HuH-7 (cell line): ENCODE measurements around the gene DCAF5.
"Not testable (repeated sequence)": the region's sequence is repeated elsewhere in the genome, so short reads cannot be mapped to it uniquely, and the experiment has no call there.

Experiments
- DNase-seq: peaks from one replicate; pipeline ENCODE4 v3.0.0; 2011; ENCODE audit warnings: low spot score

DCAF5 gene

DNA sequence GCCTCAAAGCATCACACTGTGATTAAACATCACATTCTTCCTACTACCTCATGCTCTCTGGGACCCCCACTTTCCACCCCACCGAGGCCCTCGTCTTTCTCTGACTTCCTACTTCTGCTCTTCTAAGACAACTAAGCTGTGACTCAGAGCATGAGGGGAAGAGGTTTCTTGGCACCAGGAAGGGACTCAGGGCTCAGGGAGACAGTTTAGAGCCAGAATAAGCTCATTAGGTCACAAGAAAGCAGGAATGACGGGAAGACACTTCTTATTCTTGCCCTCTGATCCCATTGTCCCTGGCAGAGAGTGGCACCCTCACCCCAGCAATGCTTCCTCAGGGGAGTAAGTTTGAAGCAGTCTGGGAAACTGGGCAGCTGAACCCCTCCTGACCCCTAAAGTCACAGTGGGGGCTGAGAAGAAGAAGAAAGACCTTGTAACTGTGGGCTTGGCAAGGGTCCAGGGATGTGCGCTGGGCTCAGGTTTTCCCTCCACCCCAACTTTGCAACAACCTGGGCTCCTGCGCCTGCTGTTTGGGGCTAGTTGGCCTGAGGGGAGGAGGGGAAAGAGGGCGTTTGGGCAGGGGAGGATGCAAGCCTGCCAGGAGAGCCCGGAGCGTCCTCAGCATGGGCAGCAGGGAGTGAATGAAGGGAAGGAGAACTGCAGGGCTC is 109.2 kb downstream of the DCAF5 start:
- DNase-seq = no peak

DNA sequence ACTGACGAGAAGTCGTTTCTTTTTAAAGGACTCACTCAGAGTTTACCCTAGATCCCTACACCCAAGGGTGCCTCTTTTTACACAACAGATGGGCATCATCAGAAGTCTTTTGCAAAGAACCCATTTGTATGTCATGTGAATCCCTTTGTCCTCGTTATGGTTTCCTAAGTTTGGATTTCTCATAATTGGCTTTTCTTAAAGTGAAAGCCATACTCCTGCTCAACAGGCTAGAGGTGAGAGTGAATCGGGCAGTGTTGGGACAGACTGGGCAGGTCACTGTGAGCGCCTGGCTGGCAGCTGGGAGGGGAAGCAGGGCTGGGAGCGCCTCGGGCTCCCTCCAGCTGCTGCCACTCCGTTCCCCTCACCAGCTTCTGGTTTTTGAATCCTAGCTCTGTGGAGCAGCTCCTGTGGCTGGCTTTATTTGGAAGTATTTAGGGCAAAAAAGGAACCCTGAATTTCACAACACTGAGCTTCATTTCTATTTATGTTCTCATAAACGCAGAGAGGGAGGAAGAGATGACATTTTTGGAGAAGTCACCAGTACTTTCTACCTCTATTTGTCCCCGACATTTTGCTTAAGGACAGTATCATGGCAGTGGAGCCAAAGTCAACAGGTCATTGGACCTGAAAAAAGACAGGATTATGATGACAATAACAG is 110.0 kb downstream of the DCAF5 start:
- no peak for DNase-seq

DNA sequence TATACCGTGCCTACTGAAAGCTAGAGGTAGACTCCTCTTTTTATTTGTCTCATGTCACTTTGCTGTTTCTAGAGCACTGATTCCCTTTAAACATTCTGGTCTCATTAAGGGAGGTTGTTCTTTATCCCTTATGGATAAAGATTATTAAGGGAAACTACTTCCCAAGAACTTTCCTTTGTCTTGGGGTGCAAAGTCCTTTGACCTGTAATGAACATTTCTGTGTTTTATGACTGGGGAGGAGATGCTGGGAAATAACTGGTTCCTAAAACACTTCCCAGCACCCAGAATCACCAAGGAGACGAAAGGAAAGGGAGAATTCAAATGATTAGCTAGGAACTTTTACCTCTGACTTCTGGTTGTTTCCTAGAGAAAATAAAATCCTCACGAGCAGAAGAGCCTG is 110.6 kb downstream of the DCAF5 start:
- no peak for DNase-seq

DNA sequence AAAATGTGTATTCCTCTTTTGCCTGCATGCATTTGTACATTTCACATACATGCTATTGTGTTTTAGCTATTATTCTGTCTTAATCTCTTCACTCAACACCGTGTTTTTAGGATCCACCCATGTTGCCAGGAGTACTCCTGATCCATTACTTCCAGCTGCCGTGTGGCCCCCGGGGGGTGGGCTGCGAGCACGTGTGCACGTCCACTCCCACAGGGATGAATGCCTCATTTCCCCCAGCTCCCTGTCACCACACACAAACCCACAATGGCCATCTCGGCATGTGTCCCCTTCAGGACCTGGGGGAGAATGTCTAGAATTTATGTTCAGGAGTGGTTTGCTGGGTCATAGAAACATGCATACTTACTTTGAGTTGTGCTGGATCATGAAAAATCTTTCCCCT is 111.1 kb downstream of the DCAF5 start:
- DNase-seq = no peak

DNA sequence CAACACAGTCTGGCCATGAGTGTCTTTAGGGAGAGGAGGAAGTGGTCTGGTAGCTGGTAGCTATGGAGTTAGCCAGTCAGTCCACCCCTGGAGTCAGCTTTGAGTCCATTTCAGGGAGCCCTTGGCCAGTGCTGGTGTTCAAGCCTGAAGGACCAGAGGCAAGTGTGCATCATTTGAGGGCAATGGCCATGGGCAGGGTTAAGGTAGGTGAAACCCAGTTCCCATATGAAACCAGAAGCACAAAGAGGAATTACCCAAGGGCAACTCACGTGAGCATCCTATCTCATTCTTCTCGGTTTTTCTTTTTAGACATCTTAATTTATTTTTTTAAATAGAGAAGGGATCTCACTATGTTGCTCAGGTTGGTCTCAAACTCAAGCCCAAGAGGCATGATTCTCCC is 112.6 kb downstream of the DCAF5 start:
- DNase-seq = no peak

DNA sequence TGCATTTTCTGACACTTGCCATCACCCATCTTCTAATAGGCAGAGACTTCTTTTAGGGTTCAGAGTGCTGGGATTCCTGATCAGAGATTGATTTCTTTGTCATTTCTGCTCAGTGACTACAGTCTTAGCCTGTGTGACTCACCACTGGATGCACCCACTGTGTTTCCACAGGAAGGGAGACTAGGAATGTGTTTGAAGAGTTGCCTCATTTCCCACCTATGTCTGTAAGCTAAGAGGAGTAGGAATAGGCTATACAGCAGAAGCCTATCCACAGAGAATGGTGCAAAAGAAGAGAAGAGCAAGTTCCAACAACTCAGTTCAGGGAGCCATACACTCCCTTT is 113.7 kb downstream of the DCAF5 start:
- DNase-seq = no peak

DNA sequence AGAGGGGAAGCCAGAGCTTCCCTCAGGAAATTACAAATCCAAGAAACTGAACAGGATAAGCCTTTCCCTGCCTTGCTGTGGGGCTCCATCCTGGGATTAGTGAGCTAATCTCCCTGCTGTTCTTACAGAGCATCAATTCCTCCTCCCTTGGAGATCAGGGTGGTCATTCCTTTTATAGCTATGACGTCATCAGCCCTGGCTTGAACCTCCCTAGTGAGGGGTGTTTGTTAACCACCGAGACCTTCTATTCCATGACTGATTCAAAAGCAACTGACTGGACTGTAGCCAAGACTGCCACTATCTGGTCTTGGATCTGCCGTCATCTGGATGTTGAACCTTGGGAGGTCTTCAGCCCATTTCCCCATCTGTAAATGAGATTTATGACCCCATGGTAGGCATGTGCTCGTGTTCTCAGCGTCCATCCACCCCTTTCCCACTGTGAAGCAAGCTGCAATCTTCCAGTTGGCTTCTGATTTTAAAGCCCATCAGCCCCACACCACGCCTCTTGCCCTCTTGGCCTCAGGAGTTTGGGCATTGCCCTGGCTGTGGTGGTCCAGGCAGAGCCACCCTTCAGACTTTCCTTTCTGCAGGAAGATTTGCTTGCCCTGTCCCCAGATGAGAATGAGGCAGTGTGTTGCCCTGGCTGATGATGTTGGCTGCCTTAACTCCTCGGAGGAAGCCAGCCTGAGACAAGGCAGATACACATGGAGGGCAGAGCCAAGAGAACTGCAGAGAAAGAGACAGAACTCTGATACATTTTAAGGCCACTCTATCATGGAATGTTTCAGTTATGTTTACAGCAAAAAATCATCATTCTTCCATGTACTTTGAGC is 114.2 kb downstream of the DCAF5 start:
- DNase-seq = no peak

DNA sequence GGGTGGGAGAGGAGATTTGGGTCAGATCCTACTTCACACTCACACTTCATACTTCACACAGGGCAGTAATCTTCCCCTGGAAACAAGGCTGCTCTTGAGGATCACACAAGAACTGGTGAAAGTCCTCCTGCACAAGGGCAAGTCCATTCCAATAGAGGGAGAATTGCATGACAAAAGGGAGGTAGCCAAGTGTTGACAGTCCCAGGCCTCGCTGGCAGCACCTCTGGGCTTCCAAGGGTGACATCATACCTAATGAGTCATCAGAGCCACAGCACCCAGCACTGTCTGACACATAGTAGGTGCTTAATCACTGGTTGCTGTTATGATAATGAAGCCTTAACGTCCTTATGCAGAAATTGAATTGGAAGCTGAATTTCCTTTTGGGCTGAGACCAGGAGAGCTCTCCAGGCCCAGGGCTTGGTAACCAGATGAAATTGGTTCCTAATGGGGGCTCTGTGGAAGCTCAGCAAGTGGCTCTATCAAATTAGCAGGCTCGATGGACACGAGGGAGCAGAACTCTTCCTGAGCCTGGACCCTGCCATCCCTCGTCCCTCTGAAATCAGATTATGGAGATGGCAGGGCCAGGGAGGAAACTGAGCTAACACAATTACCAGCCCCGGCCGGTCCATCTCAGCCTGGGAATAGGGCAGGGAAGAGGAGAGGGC is 115.0 kb downstream of the DCAF5 start:
- DNase-seq = no peak

DNA sequence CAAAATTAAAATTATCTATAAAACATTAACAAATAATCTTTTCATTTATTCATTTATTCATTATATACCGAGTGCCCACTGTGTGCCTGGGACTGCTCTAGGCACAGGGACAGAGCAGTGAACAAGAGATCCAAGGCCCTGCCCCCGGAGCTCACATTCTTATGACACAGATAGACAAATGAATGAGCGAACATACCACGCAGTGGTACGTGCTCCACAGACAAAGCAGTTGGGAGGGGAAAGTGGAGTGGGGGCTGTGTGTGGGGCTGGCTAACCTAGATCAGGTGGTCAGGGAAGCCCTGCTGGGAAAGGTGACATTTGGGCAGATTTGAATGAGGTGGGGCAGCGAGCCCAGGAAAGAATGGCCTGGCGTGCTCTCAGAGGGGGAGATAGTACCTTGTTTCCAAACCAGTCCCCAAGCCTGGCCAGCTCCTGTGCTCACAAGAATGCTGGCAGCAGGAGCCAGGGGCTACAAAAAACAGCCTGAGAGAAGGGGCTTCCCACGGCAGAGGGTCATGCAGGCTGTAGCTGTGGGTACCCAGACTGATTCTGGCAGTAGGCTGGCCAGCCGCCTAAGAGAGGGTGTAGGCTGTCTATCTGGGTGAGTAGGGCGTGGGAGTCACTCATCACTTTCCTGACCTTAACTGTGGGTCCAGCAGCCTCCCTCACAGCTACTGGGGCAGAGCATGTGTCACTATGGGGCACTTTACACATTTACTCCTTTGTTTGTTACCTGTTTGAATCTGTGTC is 116.0 kb downstream of the DCAF5 start:
- DNase-seq = no peak

DNA sequence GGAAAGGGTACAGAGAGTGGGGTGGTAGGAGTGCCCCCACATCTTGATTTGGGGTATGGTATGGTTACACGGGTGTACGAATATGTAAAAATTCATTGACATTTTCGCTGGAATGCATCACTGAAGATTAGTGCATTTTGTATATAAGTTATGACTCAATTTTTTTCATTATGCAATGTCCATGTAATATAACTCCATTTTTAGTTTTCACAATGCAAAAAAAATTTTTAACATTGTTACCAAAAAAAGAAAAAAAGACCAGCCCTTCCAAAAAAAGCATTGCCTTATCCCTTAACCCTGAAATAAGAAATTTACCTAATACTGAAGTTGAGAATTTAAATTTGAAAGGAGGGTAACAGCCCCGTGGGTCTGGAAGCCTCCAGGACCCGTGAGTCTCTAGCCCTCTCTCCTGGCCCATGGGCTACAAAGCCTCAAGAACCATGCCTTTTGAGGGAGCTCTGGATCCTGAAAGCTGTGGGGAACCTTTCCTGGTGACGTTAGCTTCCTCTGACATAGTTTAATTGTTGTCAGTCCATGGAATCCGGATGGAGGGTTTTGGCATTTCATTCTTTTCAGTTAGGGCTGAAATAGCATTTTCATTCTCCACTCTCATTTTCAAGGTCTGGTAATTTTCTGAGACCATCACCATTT is 118.2 kb downstream of the DCAF5 start:
- DNase-seq = no peak

DNA sequence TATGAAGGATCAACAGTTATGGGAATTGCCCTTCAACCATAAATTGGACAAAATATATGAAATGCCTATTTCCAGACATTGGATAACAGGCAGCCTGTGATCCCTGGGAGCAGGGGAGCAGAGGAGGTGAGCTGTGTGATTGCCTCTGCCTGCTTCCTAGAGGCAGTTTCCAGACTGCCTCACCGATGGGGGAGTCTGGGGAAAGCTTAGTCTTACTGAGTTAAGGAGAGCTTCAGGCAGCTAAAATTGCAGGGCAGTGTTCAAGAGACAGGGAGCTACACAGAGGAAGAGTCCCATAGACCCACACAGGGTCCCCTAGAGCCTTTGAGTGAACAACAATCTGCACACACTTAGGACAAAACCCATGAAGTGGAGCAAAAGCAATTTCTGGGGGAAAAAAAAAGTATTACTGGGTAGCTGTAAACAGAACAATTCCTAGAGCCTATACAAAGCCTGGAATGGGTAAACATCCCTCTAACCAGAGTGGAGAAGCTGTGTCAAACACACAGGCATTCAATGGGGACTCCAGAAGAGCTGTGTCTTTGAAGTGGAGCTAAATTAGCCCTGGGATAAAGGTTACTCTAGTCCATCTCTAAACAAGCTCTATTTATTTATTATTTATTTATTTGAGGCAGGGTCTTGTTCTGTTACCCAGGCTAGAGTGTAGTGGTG is 125.5 kb downstream of the DCAF5 start:
- DNase-seq = no peak

DNA sequence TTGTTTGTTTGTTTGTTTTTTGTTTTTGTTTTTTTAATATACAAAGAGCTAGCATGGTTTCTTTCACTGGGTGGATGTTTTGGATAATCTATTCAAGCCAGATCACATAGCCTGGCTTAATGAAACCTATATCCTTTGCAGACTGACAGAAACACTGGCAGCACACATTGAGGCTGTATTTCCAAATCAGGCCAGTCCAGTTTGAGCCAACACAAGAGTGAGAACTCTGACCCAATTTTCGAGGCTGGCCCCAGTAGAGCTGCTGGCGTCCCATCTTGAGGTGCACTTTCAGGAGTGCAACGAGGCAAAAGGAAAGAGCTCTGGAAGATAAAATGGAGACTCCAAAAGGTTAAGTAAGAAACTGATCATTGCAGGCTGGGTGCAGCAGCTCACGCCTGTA is 129.9 kb downstream of the DCAF5 start:
- DNase-seq = no peak

DNA sequence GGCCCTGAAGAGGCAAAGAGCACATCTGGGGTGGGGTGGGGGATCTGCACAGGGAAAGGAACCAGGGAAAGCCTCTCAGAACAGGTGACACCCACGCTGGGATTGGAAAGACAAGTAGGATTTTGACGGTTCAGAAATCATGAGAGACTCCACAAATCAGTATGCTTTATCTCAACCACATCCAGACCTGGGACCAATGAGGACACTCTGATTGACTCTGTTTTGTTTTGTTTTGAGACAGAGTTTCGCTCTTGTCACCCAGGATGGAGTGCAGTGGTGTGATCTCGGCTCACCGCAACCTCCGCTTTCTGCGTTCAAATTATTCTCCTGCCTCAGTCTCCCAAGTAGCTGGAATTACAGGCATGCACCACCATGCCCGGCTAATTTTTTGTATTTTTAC is 130.8 kb downstream of the DCAF5 start:
- not testable (repeated sequence) for DNase-seq

DNA sequence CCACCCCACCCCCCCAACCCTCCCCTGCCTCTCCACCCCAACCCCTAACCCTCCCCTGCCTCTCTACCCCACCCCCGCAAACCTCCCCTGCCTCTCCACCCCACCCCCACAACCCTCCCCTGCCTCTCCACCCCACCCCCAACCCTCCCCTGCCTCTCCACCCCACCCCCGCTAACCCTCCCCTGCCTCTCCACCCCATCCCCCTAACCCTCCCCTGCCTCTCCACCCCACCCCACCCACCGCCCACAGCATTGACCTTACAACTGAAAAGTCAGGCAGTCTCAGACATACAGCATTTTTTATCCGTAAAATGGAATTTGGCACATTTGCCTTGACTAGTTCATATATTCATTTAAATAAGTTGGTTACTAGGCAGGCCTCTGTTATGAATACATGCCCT is 135.2 kb downstream of the DCAF5 start:
- no peak for DNase-seq

DNA sequence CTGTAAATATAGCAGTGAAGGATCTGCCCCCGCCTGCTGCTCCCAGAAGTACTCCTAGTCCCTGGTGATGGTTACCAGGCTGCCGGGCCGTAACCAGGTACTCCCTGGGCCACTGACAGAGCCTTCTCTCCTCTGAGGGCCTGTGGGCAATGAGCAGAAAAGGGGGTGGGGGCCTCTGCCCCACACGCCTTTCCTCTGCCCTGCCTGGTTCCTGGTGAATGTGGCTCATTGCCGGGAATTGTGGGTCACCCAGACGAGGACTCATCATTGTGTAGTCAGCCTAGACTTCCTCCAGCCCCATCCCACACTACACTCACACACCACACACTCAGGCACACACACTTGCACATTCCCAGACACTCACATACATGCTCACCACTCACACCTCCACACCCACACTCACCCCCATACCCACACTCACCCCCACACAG is 138.1 kb downstream of the DCAF5 start:
- no peak for DNase-seq

DNA sequence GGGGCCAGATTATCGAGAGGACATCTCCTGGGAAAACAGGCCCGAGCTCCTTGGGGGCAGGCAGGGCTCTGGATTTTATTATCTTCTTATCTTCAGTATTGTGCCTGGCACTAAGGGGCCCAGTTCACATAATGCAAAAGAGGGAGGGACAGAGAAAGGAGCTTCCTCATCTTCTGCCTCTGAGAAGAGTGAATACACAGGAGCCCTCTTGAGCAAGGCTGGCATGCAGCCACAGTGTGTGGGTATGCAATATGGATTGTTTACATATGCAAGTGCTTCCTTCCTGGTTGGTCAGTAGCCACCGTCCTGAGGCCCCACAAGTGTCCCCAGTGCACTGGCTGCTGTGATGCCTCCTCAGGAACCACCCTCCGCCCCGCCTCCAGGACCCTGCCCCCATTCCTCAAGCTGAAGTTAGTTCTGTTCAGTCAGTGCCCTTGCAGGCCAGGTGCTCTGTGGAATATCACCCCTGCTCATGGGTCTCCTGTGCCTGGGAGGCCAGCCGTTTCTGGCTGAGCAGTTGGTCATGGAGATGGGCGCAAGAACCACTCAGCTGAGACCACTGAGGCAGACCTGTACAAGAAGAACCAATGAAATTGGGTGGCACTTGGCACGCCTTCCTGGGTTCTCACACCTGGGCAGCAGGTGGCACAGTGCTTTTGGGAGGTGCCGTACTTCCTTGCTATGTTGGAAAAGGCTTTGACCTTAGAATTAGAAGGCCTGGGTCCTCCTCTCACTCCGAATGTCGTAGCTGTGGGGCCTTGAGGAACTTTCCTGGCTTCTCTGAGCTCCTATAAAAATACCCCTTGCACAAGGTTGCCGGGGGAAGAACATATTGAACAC is 138.8 kb downstream of the DCAF5 start:
- DNase-seq = peak; percentile 53

DNA sequence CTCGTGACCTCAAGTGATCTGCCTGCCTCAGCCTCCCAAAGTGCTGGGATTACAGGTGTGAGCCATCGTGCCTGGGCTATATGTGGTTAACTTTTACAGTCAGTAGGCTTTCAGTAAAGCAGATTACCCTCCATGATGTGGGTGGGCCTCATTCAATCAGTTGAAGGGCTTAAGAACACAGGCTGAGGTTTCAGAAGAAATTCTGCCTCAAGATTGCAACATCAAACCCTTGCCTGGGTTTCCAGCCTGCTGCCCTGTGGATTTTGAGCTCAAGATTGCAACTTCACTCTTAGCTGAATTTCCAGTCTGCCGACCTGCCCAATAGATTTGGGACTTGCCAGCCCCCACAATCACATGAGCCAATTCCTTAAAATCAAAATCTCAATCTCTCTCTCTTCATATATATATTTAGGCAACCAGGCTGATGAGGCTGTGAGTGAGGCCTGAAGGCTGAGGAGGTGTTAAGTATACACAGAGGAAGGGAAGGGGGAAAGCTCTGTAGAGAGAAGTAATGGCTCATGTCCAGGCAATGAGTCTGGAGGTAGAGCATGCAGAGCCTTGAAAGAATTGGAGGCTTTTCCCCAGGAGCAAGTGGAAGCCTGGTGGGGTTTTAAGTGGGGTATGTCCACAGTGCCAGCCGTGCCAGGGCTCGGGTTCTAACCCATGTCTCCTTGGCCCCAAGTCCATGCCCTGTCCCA is 140.5 kb downstream of the DCAF5 start:
- DNase-seq = no peak

DNA sequence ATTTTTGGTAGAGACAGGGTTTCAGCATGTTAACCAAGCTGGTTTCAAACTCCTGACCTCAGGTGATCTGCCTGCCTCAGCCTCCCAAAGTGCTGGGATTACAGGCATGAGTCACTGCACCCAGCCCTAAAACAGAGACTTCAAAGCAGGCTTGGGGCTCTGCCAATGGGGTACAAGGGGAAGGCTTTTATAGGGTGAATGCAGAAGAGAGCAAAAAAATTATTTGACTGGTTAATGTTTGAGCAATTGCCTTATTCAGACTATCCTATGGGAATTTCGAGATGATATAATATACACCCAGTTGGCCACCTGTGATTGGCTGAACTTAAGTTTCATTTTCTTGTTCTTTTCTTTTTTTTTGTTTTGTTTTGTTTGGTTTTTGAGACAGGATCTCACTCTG is 142.3 kb downstream of the DCAF5 start:
- DNase-seq = no peak

DNA sequence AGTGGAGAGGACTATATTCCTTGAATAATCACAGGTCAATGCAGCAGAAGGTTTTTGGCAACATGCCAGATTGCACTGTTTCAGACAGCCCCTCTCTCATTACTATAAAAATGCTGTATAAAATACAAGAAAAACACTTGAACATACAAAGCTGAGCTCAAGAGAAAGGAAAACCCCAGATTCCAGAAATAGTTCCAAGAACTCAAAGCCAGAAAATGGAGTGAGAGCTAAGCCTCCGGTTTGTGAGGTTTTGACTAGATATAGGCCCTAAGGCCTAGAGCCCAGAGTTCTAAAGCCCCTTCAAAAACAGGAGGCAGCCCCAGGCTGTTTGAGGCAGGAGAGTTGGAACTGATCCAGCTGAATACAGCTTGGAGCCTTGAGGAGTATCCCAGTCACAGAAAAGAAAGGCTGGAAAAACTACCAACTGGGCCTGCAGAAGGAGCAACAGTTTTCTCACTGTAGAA is 144.5 kb downstream of the DCAF5 start:
- no peak for DNase-seq
